ENCODE measurements around the gene GAP43.

DNA sequence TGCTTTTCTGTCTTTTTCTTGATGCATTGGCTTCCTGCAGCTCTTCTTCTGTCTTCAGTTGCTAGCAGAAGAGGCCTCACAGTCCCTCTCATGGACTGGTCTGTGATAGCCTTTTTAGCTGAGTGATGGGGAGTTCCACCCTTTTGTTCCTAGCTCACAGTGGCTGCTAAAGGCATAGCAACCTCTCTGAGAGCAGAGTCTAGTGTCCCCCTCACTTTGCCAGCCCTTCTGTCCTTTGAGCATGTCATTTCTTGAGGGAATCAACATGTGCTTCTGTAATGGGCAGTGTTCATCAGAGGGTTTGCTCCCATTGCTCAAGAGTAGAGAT lies 44.4 kb downstream of the GAP43 start:
- no peak for TF ChIP-seq CTCF (conservative IDR thresholded peaks at IDR 0.05; ENCODE audit: low read depth, low read length)
- no peak for TF ChIP-seq EZH2 (IDR thresholded peaks at IDR 0.05; ENCODE audit: borderline replicate concordance, low read depth, low read length, poor library complexity, severe bottlenecking)

Data from A673 (cell line).